Endothelial cell of umbilical vein (primary cell): ENCODE data around the gene RETNLB. TPM values are rescaled to one million over a fixed set of nuclear protein-coding genes. Genes with fewer than 3 reads are reported as not detected.

Experiments
- BruUV-seq: library from RNA; stranded (reverse); fragments of 400-500 nt; replicated peaks from 2 replicates; lab custom pipeline; 2021; lab: Mats Ljungman, UMichigan
- CTCF ChIA-PET: fragments of 300-600, 350-600 bp; sonication (Branson Sonifier 250); formaldehyde crosslinking; loops from one replicate; lab custom pipeline; 2021; ENCODE audit warnings: antibody characterized with exemption, inconsistent platforms; lab: Charles Lee
- POLR2A ChIA-PET: fragments of 300-600, 350-600 bp; sonication (Branson Sonifier 250); formaldehyde crosslinking; loops from one replicate; lab custom pipeline; 2021; ENCODE audit warnings: antibody characterized with exemption, inconsistent platforms; lab: Charles Lee
- DNase-seq: peaks from one replicate; pipeline ENCODE4 v3.0.0-alpha.2; 2011; ENCODE audit warnings: low read depth, low spot score
- FAIRE-seq: peaks from 2 replicates; lab custom pipeline; 2011; peaks lifted over from hg19 to GRCh38; lab: Jason Lieb, UNC
- H2AFZ ChIP-seq: 2 replicates; pipeline ENCODE4 v1.6.0; 2012; ENCODE audit warnings: low read depth, low read length, control low read depth, inconsistent platforms
- H3K27ac ChIP-seq: 2 replicates; pipeline ENCODE4 v1.5.1; 2011; ENCODE audit warnings: low read depth, mild to moderate bottlenecking, control low read depth, low read length, moderate library complexity; ENCODE audit not compliant: insufficient read depth
- H3K27me3 ChIP-seq, 2 experiments: 2 replicates each; pipeline versions ENCODE4 v1.6.0 to v1.6.1; 2011; ENCODE audit warnings: low read length in 2 of 2, mixed read lengths in 1 of 2; ENCODE audit not compliant: control insufficient read depth in 2 of 2, insufficient read depth in 2 of 2
- H3K36me3 ChIP-seq, 2 experiments: 2 replicates in 1 of 2; 3 replicates in 1 of 2; pipeline ENCODE4 v1.5.1; 2011; ENCODE audit warnings: low read length in 2 of 2, mild to moderate bottlenecking in 1 of 2, moderate library complexity in 1 of 2; ENCODE audit not compliant: control insufficient read depth in 2 of 2, insufficient read depth in 2 of 2; ENCODE audit errors: extremely low read depth in 1 of 2
- H3K4me1 ChIP-seq: 3 replicates; pipeline ENCODE4 v1.5.1; 2011; ENCODE audit warnings: mild to moderate bottlenecking, low read length; ENCODE audit not compliant: control insufficient read depth, insufficient read depth; ENCODE audit errors: extremely low read depth
- H3K4me2 ChIP-seq: 2 replicates; pipeline ENCODE4 v1.6.1; 2011; ENCODE audit warnings: low read length, control low read depth, mixed read lengths; ENCODE audit not compliant: insufficient read depth
- H3K4me3 ChIP-seq, 3 experiments: fragments of 200-600 bp in 1 of 3; sonication (generic), shearing (Covaris generic) in 1 of 3; replicated peaks in 1 of 3; 2 replicates each; pipeline ENCODE4 v1.5.1; 2011 to 2016; ENCODE audit warnings: control low read depth in 3 of 3, low read length in 3 of 3, mild to moderate bottlenecking in 2 of 3, inconsistent platforms in 1 of 3, low read depth in 1 of 3, moderate library complexity in 1 of 3; ENCODE audit not compliant: insufficient read depth in 1 of 3
- H3K79me2 ChIP-seq: 2 replicates; pipeline ENCODE4 v1.6.0; 2012; ENCODE audit warnings: low read length, inconsistent platforms; ENCODE audit not compliant: control insufficient read depth, insufficient read depth
- H3K9ac ChIP-seq: replicated peaks from 2 replicates; pipeline ENCODE3; 2011; ENCODE audit warnings: low read length, control low read depth; ENCODE audit not compliant: insufficient read depth; ENCODE audit errors: extremely low read depth
- H3K9me1 ChIP-seq: replicated peaks from 3 replicates; pipeline ENCODE4 v1.6.0; 2011; ENCODE audit warnings: mild to moderate bottlenecking, low read length; ENCODE audit not compliant: control insufficient read depth, insufficient read depth; ENCODE audit errors: extremely low read depth
- H3K9me3 ChIP-seq: replicated peaks from 2 replicates; pipeline ENCODE4 v1.5.1; 2012; ENCODE audit warnings: low read length, inconsistent platforms; ENCODE audit not compliant: control insufficient read depth, insufficient read depth
- H4K20me1 ChIP-seq: replicated peaks from 2 replicates; pipeline ENCODE3; 2011; ENCODE audit warnings: mild to moderate bottlenecking, low read length; ENCODE audit not compliant: control insufficient read depth, insufficient read depth; ENCODE audit errors: extremely low read depth
- CTCF ChIP-seq, 2 donors: IDR thresholded peaks; 1 replicate in 1 of 2; 2 replicates in 1 of 2; pipeline ENCODE4 v1.5.1; 2011; ENCODE audit warnings: low read length in 2 of 2, mild to moderate bottlenecking in 2 of 2, moderate library complexity in 2 of 2, control low read depth in 1 of 2, inconsistent platforms in 1 of 2, low read depth in 1 of 2; ENCODE audit not compliant: insufficient read depth in 1 of 2; ENCODE audit errors: extremely low read depth in 1 of 2
- EZH2 ChIP-seq: IDR thresholded peaks from 2 replicates; pipeline ENCODE4 v1.6.1; 2012; ENCODE audit warnings: borderline replicate concordance, low read depth, mild to moderate bottlenecking, moderate library complexity, low read length, inconsistent platforms; ENCODE audit not compliant: severe bottlenecking
- FOS ChIP-seq: IDR thresholded peaks from 2 replicates; pipeline ENCODE4 v1.6.1; 2011; ENCODE audit warnings: mild to moderate bottlenecking, low read length, moderate library complexity, borderline replicate concordance; ENCODE audit not compliant: insufficient read depth
- GATA2 ChIP-seq: IDR thresholded peaks from 2 replicates; pipeline ENCODE4 v1.7.0; 2011; ENCODE audit warnings: low read depth, mild to moderate bottlenecking, moderate library complexity, mixed read lengths, low read length; ENCODE audit not compliant: insufficient read length, insufficient read depth
- JUN ChIP-seq: IDR thresholded peaks from 2 replicates; pipeline ENCODE4 v1.6.1; 2011; ENCODE audit warnings: borderline replicate concordance, low read depth; ENCODE audit not compliant: insufficient read length, insufficient read depth
- MAX ChIP-seq: IDR thresholded peaks from 2 replicates; pipeline ENCODE4 v1.6.1; 2011; ENCODE audit not compliant: insufficient read depth, insufficient read length
- MYC ChIP-seq: IDR thresholded peaks from one replicate; pipeline ENCODE4 v1.6.1; 2011; ENCODE audit warnings: mild to moderate bottlenecking, low read depth, low read length
- POLR2A ChIP-seq: IDR thresholded peaks from 2 replicates; pipeline ENCODE4 v1.6.1; 2012; ENCODE audit warnings: low read depth, mild to moderate bottlenecking, control low read depth, low read length
- POLR2AphosphoS5 ChIP-seq: IDR thresholded peaks from 2 replicates; pipeline ENCODE4 v1.6.1; 2012; ENCODE audit warnings: low read depth, mild to moderate bottlenecking, control low read depth, low read length, moderate library complexity; ENCODE audit not compliant: insufficient read depth
- dilution Hi-C: fragments of 300-500 bp; cut with MboI; formaldehyde crosslinking; loops from one replicate; pipeline ENCODE4 v1.15.0; 2019; ENCODE audit warnings: low sequenced_read_pairs; ENCODE audit not compliant: extremely low pct_ligation_motif_present
- intact Hi-C: fragments of 100-400 bp; cut with micrococcal nuclease; formaldehyde crosslinking; loops from one replicate; pipeline ENCODE4 v1.10.0; 2022
- polyA plus RNA-seq, 4 experiments: library from polyadenylated mRNA; depleted of rRNA in 3 of 4; stranded (reverse) in 3 of 4; unstranded in 1 of 4; fragments of >200 nt; gene quantifications; 2 replicates each; pipeline versions ENCODE4 v1.2.1 to v1.2.3, GENCODE V29; 2011 to 2012; ENCODE audit warnings: missing spikeins in 1 of 4
- total RNA-seq: library from RNA; stranded (reverse); gene quantifications from 2 replicates; pipeline ENCODE4 v1.2.3, GENCODE V29; 2021

The RETNLB gene
- total and polyA plus RNA-seq, 2 donors (not counting 3 experiments of a cell fraction or from before 2014, with no cell fraction given) = not detected

- H3K36me3 ChIP-seq = no peaks in the 10 kb centered on the region
- FAIRE-seq (no peak), DNase-seq (no peak)
- H3K4me2 ChIP-seq = no peak overlapping the region
- TF ChIP-seq MYC = no peak
- no peak for TF ChIP-seq JUN
- TF ChIP-seq EZH2 = no peak
- no peak for TF ChIP-seq POLR2AphosphoS5
- no peak for TF ChIP-seq CTCF (IDR thresholded peaks at IDR 0.05; ENCODE audit: extremely low read depth in 1 of 2, insufficient read depth in 1 of 2, low read depth in 1 of 2, low read length in 2 of 2)
- no peak for TF ChIP-seq POLR2A
- TF ChIP-seq GATA2 = no peak
- TF ChIP-seq MAX = no peak
- TF ChIP-seq FOS = no peak
- H3K9me1 ChIP-seq = no peaks in the 10 kb centered on the region
- no peaks in the 10 kb centered on the region for H3K79me2 ChIP-seq
- CTCF ChIA-PET = no interaction called here
- H3K9me3 ChIP-seq = no peaks in the 10 kb centered on the region
- no peak overlapping the region for H3K9ac ChIP-seq
- no peaks in the 10 kb centered on the region for H3K27me3 ChIP-seq
- H4K20me1 ChIP-seq = no peaks in the 10 kb centered on the region
- BruUV-seq = no TSS peak
- no peak overlapping the region for H3K27ac ChIP-seq
- H3K4me1 ChIP-seq = no peaks in the 10 kb centered on the region
- H2AFZ ChIP-seq = no peak overlapping the region
- dilution Hi-C loops (no loop called here), intact Hi-C loops (no loop called here)
- H3K4me3 ChIP-seq = no peak overlapping the region
- POLR2A ChIA-PET = no interaction called here
These were observed 47.8 kb upstream of the RETNLB start for GRCh38 chr3:108804966-108805365.
